ENCODE measurements around the gene RAPGEF5.

GRCh38 chr7:22208799-22209198, 148.2 kb downstream of the RAPGEF5 start:
- TF ChIP-seq EZH2 (IDR thresholded peaks at IDR 0.05; ENCODE audit: borderline replicate concordance, low read depth, low read length, severe bottlenecking) (no peak), CTCF (IDR thresholded peaks at IDR 0.05; ENCODE audit: extremely low read depth in 1 of 2, insufficient read depth in 1 of 2, low read depth in 1 of 2, low read length in 2 of 2) (no peak)

All from endothelial cell of umbilical vein (primary cell).